IPS-18a (cell line): Measurements from ENCODE around the gene SUN3.

Source experiments
- H3K27ac ChIP-seq: one replicate; pipeline ENCODE4 v1.5.1; 2013; ENCODE audit warnings: low read length
- H3K27me3 ChIP-seq: one replicate; pipeline ENCODE4 v1.6.1; 2013; ENCODE audit warnings: mild to moderate bottlenecking, low read length; ENCODE audit not compliant: control insufficient read depth, insufficient read depth
- H3K36me3 ChIP-seq: one replicate; pipeline ENCODE4 v1.6.1; 2013; ENCODE audit warnings: low read depth, low read length; ENCODE audit not compliant: control insufficient read depth
- H3K4me1 ChIP-seq: one replicate; pipeline ENCODE4 v1.6.1; 2013; ENCODE audit warnings: low read depth, low read length; ENCODE audit not compliant: control insufficient read depth
- H3K4me3 ChIP-seq: one replicate; pipeline ENCODE4 v1.5.1; 2013; ENCODE audit warnings: low read length
- H3K9ac ChIP-seq: one replicate; pipeline ENCODE4 v1.6.1; 2013; ENCODE audit warnings: mild to moderate bottlenecking, low read length, moderate library complexity
- H3K9me3 ChIP-seq: one replicate; pipeline ENCODE4 v1.6.1; 2013; ENCODE audit warnings: low read depth, low read length; ENCODE audit not compliant: control insufficient read depth

The SUN3 gene

GRCh38 chr7:48028938-48029337, at the start of gene SUN3:
SUN3 (minus strand) TSS chr7:48029107; CDS start chr7:48028938, 169 bp downstream.
- H3K27me3 ChIP-seq: peaks cover 8% of the 10 kb centered on the region
- no peaks in the 10 kb centered on the region for H3K9me3 ChIP-seq
- H3K36me3 ChIP-seq: no peaks in the 10 kb centered on the region
- H3K4me1 ChIP-seq: no peaks in the 10 kb centered on the region
- H3K9ac ChIP-seq: no peak within 1 kb of the TSS
- H3K4me3 ChIP-seq: no peak within 1 kb of the TSS
- no peak within 1 kb of the TSS for H3K27ac ChIP-seq

- Histone ChIP-seq H3K27me3 (no peaks in the 10 kb centered on the region), H3K36me3 (no peaks in the 10 kb centered on the region), H3K9me3 (no peaks in the 10 kb centered on the region), H3K4me1 (no peaks in the 10 kb centered on the region), H3K27ac (no peak overlapping the region), H3K4me3 (no peak overlapping the region), H3K9ac (no peak overlapping the region)
These were observed 49.6 kb upstream of the SUN3 start for GRCh38 chr7:48078470-48078869.

GRCh38 chr7:48077423-48077822, 48.5 kb upstream of the SUN3 start:
- Histone ChIP-seq H3K27ac (no peak overlapping the region), H3K9me3 (no peaks in the 10 kb centered on the region), H3K4me1 (no peaks in the 10 kb centered on the region), H3K9ac (no peak overlapping the region), H3K4me3 (no peak overlapping the region), H3K36me3 (no peaks in the 10 kb centered on the region), H3K27me3 (no peaks in the 10 kb centered on the region)

- Histone ChIP-seq H3K36me3 (no peaks in the 10 kb centered on the region), H3K27ac (no peak overlapping the region), H3K4me3 (no peak overlapping the region), H3K4me1 (no peaks in the 10 kb centered on the region), H3K9ac (no peak overlapping the region), H3K27me3 (no peaks in the 10 kb centered on the region), H3K9me3 (no peaks in the 10 kb centered on the region)
These were observed 45.3 kb upstream of the SUN3 start for GRCh38 chr7:48074204-48074654.

- Histone ChIP-seq H3K4me3 (no peak overlapping the region), H3K36me3 (no peaks in the 10 kb centered on the region), H3K27me3 (no peaks in the 10 kb centered on the region), H3K4me1 (no peaks in the 10 kb centered on the region), H3K27ac (no peak overlapping the region), H3K9ac (no peak overlapping the region), H3K9me3 (no peaks in the 10 kb centered on the region)
These were observed 38.6 kb upstream of the SUN3 start for GRCh38 chr7:48067475-48067874.

GRCh38 chr7:48063985-48064384, 35.1 kb upstream of the SUN3 start:
- Histone ChIP-seq H3K4me3 (no peak overlapping the region), H3K4me1 (no peaks in the 10 kb centered on the region), H3K27me3 (no peaks in the 10 kb centered on the region), H3K9me3 (no peaks in the 10 kb centered on the region), H3K27ac (no peak overlapping the region), H3K9ac (no peak overlapping the region), H3K36me3 (no peaks in the 10 kb centered on the region)

GRCh38 chr7:48059706-48060105, 30.8 kb upstream of the SUN3 start:
- Histone ChIP-seq H3K9me3 (no peaks in the 10 kb centered on the region), H3K4me1 (no peaks in the 10 kb centered on the region), H3K9ac (no peak overlapping the region), H3K27me3 (no peaks in the 10 kb centered on the region), H3K36me3 (no peaks in the 10 kb centered on the region), H3K27ac (no peak overlapping the region), H3K4me3 (no peak overlapping the region)

GRCh38 chr7:48058990-48059389, 30.1 kb upstream of the SUN3 start:
- no peaks in the 10 kb centered on the region for H3K4me1 ChIP-seq
- H3K36me3 ChIP-seq: no peaks in the 10 kb centered on the region
- no peak overlapping the region for H3K27ac ChIP-seq
- H3K9ac ChIP-seq: no peak overlapping the region
- no peaks in the 10 kb centered on the region for H3K9me3 ChIP-seq
- H3K4me3 ChIP-seq: no peak overlapping the region
- H3K27me3 ChIP-seq: no peaks in the 10 kb centered on the region

- no peak overlapping the region for H3K4me3 ChIP-seq
- no peaks in the 10 kb centered on the region for H3K9me3 ChIP-seq
- H3K4me1 ChIP-seq: no peaks in the 10 kb centered on the region
- no peak overlapping the region for H3K27ac ChIP-seq
- no peaks in the 10 kb centered on the region for H3K36me3 ChIP-seq
- no peak overlapping the region for H3K9ac ChIP-seq
- no peaks in the 10 kb centered on the region for H3K27me3 ChIP-seq
These were observed 24.8 kb upstream of the SUN3 start for GRCh38 chr7:48053736-48054135.

- H3K27ac ChIP-seq: no peak overlapping the region
- no peaks in the 10 kb centered on the region for H3K36me3 ChIP-seq
These were observed 23.8 kb upstream of the SUN3 start for GRCh38 chr7:48052748-48053147.

GRCh38 chr7:48049850-48050249, 20.9 kb upstream of the SUN3 start:
- Histone ChIP-seq H3K27me3 (no peaks in the 10 kb centered on the region), H3K4me1 (no peaks in the 10 kb centered on the region), H3K9me3 (no peaks in the 10 kb centered on the region), H3K36me3 (no peaks in the 10 kb centered on the region), H3K27ac (no peak overlapping the region), H3K9ac (no peak overlapping the region), H3K4me3 (no peak overlapping the region)

More at GRCh38 chr7:48052748-48053147, 23.8 kb upstream of the SUN3 start:
- H3K4me3 ChIP-seq: no peak overlapping the region
- H3K9ac ChIP-seq: no peak overlapping the region
- H3K9me3 ChIP-seq: no peaks in the 10 kb centered on the region
- no peaks in the 10 kb centered on the region for H3K4me1 ChIP-seq
- no peaks in the 10 kb centered on the region for H3K27me3 ChIP-seq

- H3K9ac ChIP-seq: no peak overlapping the region
- H3K36me3 ChIP-seq: no peaks in the 10 kb centered on the region
- H3K9me3 ChIP-seq: no peaks in the 10 kb centered on the region
- no peak overlapping the region for H3K27ac ChIP-seq
- H3K4me1 ChIP-seq: no peaks in the 10 kb centered on the region
- H3K4me3 ChIP-seq: no peak overlapping the region
- no peaks in the 10 kb centered on the region for H3K27me3 ChIP-seq
These were observed 19.2 kb upstream of the SUN3 start for GRCh38 chr7:48048113-48048512.
